ENCODE measurements around the gene PATJ.

GRCh38 chr1:61992257-61992656 lies 250.0 kb downstream of the PATJ start:
- TF ChIP-seq ZFP3 (CRISPR knock-in tag; IDR thresholded peaks at IDR 0.05): no peak
- TF ChIP-seq CSRNP3 (CRISPR knock-in tag; IDR thresholded peaks at IDR 0.05): no peak
- no peak for TF ChIP-seq ARNTL (CRISPR knock-in tag; IDR thresholded peaks at IDR 0.05; ENCODE audit: borderline replicate concordance, low read depth)
- TF ChIP-seq ZNF8 (CRISPR knock-in tag; IDR thresholded peaks at IDR 0.05): no peak
- no peak for TF ChIP-seq TSHZ2 (CRISPR knock-in tag; IDR thresholded peaks at IDR 0.05)
- no peak for TF ChIP-seq ZC3H10 (CRISPR knock-in tag; IDR thresholded peaks at IDR 0.05)
- no peak for TF ChIP-seq PPARA (CRISPR knock-in tag; IDR thresholded peaks at IDR 0.05; ENCODE audit: borderline replicate concordance)
- TF ChIP-seq RARB (CRISPR knock-in tag; IDR thresholded peaks at IDR 0.05): no peak
